ENCODE measurements around the gene USP22.

The USP22 gene

GRCh38 chr17:21014498-21014897 is 28.3 kb downstream of the USP22 start:
- TF ChIP-seq CTCF (IDR thresholded peaks at IDR 0.05; ENCODE audit: insufficient read depth, low read depth, low read length, missing control alignments): no peak
- DNase-seq (ENCODE audit: low read depth): no peak
- no peak overlapping the region for H3K4me3 ChIP-seq (ENCODE audit: low read length)

- TF ChIP-seq CTCF (IDR thresholded peaks at IDR 0.05; ENCODE audit: insufficient read depth, low read depth, low read length, missing control alignments): no peak
- DNase-seq (ENCODE audit: low read depth): no peak
- no peak overlapping the region for H3K4me3 ChIP-seq (ENCODE audit: low read length)
These were observed 28.8 kb downstream of the USP22 start for GRCh38 chr17:21013983-21014382.

- DNase-seq (ENCODE audit: low read depth): no peak
- no peak overlapping the region for H3K4me3 ChIP-seq (ENCODE audit: low read length)
- TF ChIP-seq CTCF (IDR thresholded peaks at IDR 0.05; ENCODE audit: insufficient read depth, low read depth, low read length, missing control alignments): peak; percentile 8
These were observed 30.1 kb downstream of the USP22 start for GRCh38 chr17:21012736-21013135.

- H3K4me3 ChIP-seq (ENCODE audit: low read length): no peak overlapping the region
- DNase-seq (ENCODE audit: low read depth): no peak
- no peak for TF ChIP-seq CTCF (IDR thresholded peaks at IDR 0.05; ENCODE audit: insufficient read depth, low read depth, low read length, missing control alignments)
These were observed 31.9 kb downstream of the USP22 start for GRCh38 chr17:21010705-21011596.

- H3K4me3 ChIP-seq (ENCODE audit: low read length): no peak overlapping the region
- no peak for DNase-seq (ENCODE audit: low read depth)
- no peak for TF ChIP-seq CTCF (IDR thresholded peaks at IDR 0.05; ENCODE audit: insufficient read depth, low read depth, low read length, missing control alignments)
These were observed 33.7 kb downstream of the USP22 start for GRCh38 chr17:21008992-21009671.

GRCh38 chr17:21008160-21008915 is 34.5 kb downstream of the USP22 start:
- H3K4me3 ChIP-seq (ENCODE audit: low read length): no peak overlapping the region
- no peak for TF ChIP-seq CTCF (IDR thresholded peaks at IDR 0.05; ENCODE audit: insufficient read depth, low read depth, low read length, missing control alignments)
- DNase-seq (ENCODE audit: low read depth): no peak
